Neural cell (in vitro differentiated cells): ENCODE measurements around the gene NECTIN2. TPM values are rescaled to one million over a fixed set of nuclear protein-coding genes. Genes with fewer than 3 reads are reported as not detected.
A peak's percentile ranks its signal among the peaks of the same experiment; 100 is the strongest.

Experiments used
- H2AFZ ChIP-seq: fragments of 200-600, 300-800 bp; sonication (generic), shearing (Covaris generic); 2 replicates; pipeline ENCODE4 v1.6.0; 2014; ENCODE audit warnings: low read depth, mild to moderate bottlenecking, antibody characterized with exemption, low read length, moderate library complexity
- H3F3A ChIP-seq: fragments of 200-600 bp; shearing (Covaris generic); 2 replicates; pipeline ENCODE4 v1.6.1; 2016; ENCODE audit warnings: mild to moderate bottlenecking, moderate library complexity, mixed read lengths, antibody characterized with exemption, low read length; ENCODE audit not compliant: insufficient read depth, poor library complexity, severe bottlenecking
- H3K27ac ChIP-seq: fragments of 200-600, 300-800 bp; sonication (generic), shearing (Covaris generic); 2 replicates; pipeline ENCODE4 v1.5.1; 2014; ENCODE audit warnings: mild to moderate bottlenecking, low read length, moderate library complexity
- H3K27me3 ChIP-seq: fragments of 300-800, 200-600 bp; sonication (generic), shearing (Covaris generic); 2 replicates; pipeline ENCODE4 v1.6.0; 2014; ENCODE audit warnings: mild to moderate bottlenecking, low read depth, low read length, moderate library complexity; ENCODE audit not compliant: insufficient read depth
- H3K36me3 ChIP-seq: fragments of 300-800, 200-600 bp; sonication (generic), shearing (Covaris generic); 2 replicates; pipeline ENCODE4 v1.5.1; 2014; ENCODE audit warnings: mild to moderate bottlenecking, antibody characterized with exemption, low read length, moderate library complexity; ENCODE audit not compliant: insufficient read depth
- H3K4me2 ChIP-seq: fragments of 300-800, 200-600 bp; sonication (generic), shearing (Covaris generic); 2 replicates; pipeline ENCODE4 v1.6.0; 2014; ENCODE audit warnings: mild to moderate bottlenecking, low read length
- H3K4me3 ChIP-seq: fragments of 300-800, 200-600 bp; sonication (generic), shearing (Covaris generic); 2 replicates; pipeline ENCODE4 v1.5.1; 2014; ENCODE audit warnings: mild to moderate bottlenecking, low read length, moderate library complexity
- H3K79me2 ChIP-seq: fragments of 200-600 bp; shearing (Covaris generic); replicated peaks from 2 replicates; pipeline ENCODE4 v1.6.0; 2014; ENCODE audit warnings: mild to moderate bottlenecking, low read length, moderate library complexity; ENCODE audit not compliant: insufficient read depth
- H3K9ac ChIP-seq: fragments of 300-800, 200-600 bp; sonication (generic), shearing (Covaris generic); 2 replicates; pipeline ENCODE4 v1.6.1; 2016; ENCODE audit warnings: mild to moderate bottlenecking, low read length, mixed read lengths
- H3K9me2 ChIP-seq: fragments of 200-600 bp; shearing (Covaris generic); 2 replicates; pipeline ENCODE4 v1.6.1; 2016; ENCODE audit warnings: mild to moderate bottlenecking, low read length, mixed read lengths; ENCODE audit not compliant: insufficient read depth
- H3K9me3 ChIP-seq: fragments of 200-600, 300-800 bp; sonication (generic), shearing (Covaris generic); 2 replicates; pipeline ENCODE4 v1.6.1; 2016; ENCODE audit warnings: mild to moderate bottlenecking, mixed run types, low read length, moderate library complexity, mixed read lengths
- H4K20me1 ChIP-seq: fragments of 200-600 bp; shearing (Covaris generic); 2 replicates; pipeline ENCODE4 v1.6.1; 2016; ENCODE audit warnings: mild to moderate bottlenecking, mixed run types; ENCODE audit not compliant: insufficient read depth
- EP300 ChIP-seq: fragments of 450-650 bp; conservative IDR thresholded peaks from 2 replicates; pipeline ENCODE4 v1.6.1; 2014; ENCODE audit warnings: antibody characterized with exemption, mild to moderate bottlenecking, moderate library complexity; ENCODE audit not compliant: poor library complexity, severe bottlenecking
- MXI1 ChIP-seq: fragments of 450-650 bp; conservative IDR thresholded peaks from 2 replicates; pipeline ENCODE4 v1.6.1; 2014; ENCODE audit warnings: antibody characterized with exemption, mild to moderate bottlenecking; ENCODE audit not compliant: poor library complexity, severe bottlenecking
- POLR2AphosphoS5 ChIP-seq: IDR thresholded peaks from 2 replicates; pipeline ENCODE4 v1.6.1; 2012
- RAD21 ChIP-seq: fragments of 450-650 bp; conservative IDR thresholded peaks from 2 replicates; pipeline ENCODE4 v1.6.1; 2014; ENCODE audit warnings: antibody characterized with exemption, mild to moderate bottlenecking, moderate library complexity
- SMC3 ChIP-seq: fragments of 450-650 bp; conservative IDR thresholded peaks from 2 replicates; pipeline ENCODE4 v1.6.1; 2014; ENCODE audit warnings: antibody characterized with exemption, mild to moderate bottlenecking, moderate library complexity; ENCODE audit not compliant: poor library complexity
- TAF1 ChIP-seq: IDR thresholded peaks from 2 replicates; pipeline ENCODE4 v1.6.1; 2012; ENCODE audit warnings: low read depth
- polyA plus RNA-seq: library from polyadenylated mRNA; depleted of rRNA; stranded (reverse); fragments of >200 nt; gene quantifications from 2 replicates; pipeline ENCODE4 v1.2.3, GENCODE V29; 2014
- TF ChIP-seq, protein P1 (sequence below): fragments of 450-650 bp; IDR thresholded peaks from 2 replicates; pipeline ENCODE4 v1.5.1; 2014; ENCODE audit warnings: antibody characterized with exemption, mild to moderate bottlenecking, moderate library complexity; ENCODE audit not compliant: poor library complexity, severe bottlenecking
- TF ChIP-seq, protein P2 (sequence below): IDR thresholded peaks from 2 replicates; pipeline ENCODE4 v1.6.1; 2012; ENCODE audit warnings: borderline replicate concordance

NECTIN2 gene
- polyA plus RNA-seq, 1 donor from 2014 or later, result 33.2 TPM

GRCh38 chr19:44847144-44848035 is 1.3 kb downstream of the NECTIN2 start:
- peak overlapping the region; percentile 45 for H2AFZ ChIP-seq

DNA sequence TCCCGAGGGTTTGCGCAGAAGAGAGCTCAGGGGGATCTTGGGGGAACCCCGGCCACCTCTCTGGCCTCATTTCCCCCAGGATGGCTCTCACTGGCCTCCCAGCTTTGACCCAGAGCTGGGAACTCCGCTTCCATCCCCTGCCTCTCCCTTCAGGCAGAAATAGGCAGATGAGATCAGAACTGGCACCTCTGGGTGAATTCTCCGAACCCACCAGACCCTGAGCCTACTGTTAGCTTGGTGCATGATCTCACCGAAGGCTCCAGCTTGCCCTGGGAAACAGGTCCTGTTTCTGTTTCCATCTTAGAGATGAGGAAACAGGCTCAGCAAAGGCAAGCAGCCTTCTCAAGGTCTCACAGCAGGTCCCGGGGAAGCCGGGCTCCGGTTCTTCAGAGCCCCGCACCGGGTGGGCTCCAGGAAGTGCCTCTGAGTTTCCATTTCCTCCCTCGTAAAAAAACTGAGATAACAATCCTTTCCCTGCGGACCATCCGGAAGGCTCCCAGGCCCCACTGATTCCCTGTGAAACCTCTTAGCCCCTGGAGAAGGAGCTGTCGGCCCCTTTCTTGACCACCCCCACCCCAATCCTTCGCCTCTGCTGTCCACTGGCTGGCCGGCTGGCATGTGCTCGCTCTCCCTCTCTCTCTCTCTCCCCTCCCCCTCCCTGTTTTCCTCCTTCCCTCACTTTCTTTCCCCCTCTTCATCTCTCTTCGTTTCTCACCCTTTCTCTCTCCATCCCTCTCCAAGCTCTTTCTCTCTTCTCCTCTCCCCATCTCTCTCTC is 2.1 kb downstream of the NECTIN2 start:
- no peaks in the 10 kb centered on the region for H3F3A ChIP-seq
- no peaks in the 10 kb centered on the region for H3K36me3 ChIP-seq
- peak overlapping the region; percentile 27 for H2AFZ ChIP-seq
- TF ChIP-seq MXI1 (no peak), SMC3 (no peak), RAD21 (no peak), POLR2AphosphoS5 (no peak), TAF1 (no peak), EP300 (no peak)
- TF ChIP-seq, protein P1, sequence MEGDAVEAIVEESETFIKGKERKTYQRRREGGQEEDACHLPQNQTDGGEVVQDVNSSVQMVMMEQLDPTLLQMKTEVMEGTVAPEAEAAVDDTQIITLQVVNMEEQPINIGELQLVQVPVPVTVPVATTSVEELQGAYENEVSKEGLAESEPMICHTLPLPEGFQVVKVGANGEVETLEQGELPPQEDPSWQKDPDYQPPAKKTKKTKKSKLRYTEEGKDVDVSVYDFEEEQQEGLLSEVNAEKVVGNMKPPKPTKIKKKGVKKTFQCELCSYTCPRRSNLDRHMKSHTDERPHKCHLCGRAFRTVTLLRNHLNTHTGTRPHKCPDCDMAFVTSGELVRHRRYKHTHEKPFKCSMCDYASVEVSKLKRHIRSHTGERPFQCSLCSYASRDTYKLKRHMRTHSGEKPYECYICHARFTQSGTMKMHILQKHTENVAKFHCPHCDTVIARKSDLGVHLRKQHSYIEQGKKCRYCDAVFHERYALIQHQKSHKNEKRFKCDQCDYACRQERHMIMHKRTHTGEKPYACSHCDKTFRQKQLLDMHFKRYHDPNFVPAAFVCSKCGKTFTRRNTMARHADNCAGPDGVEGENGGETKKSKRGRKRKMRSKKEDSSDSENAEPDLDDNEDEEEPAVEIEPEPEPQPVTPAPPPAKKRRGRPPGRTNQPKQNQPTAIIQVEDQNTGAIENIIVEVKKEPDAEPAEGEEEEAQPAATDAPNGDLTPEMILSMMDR, result no peak
- peak overlapping the region; percentile 94 for H3K4me3 ChIP-seq
- peak overlapping the region; percentile 33 for H3K27ac ChIP-seq
- H3K9me3 ChIP-seq, result no peaks in the 10 kb centered on the region
- H3K79me2 ChIP-seq, result peaks cover 34% of the 10 kb centered on the region
- no peaks in the 10 kb centered on the region for H3K9me2 ChIP-seq
- H3K9ac ChIP-seq, result peak overlapping the region; percentile 95
- H4K20me1 ChIP-seq, result no peaks in the 10 kb centered on the region
- peak overlapping the region; percentile 90 for H3K4me2 ChIP-seq
- no peaks in the 10 kb centered on the region for H3K27me3 ChIP-seq

More at GRCh38 chr19:44847144-44848035, 1.3 kb downstream of the NECTIN2 start:
- Histone ChIP-seq H3K4me3 (peak overlapping the region; percentile 94), H3K27ac (peak overlapping the region; percentile 33), H4K20me1 (no peaks in the 10 kb centered on the region), H3K79me2 (peaks cover 32% of the 10 kb centered on the region), H3K9me3 (no peaks in the 10 kb centered on the region), H3F3A (no peaks in the 10 kb centered on the region), H3K4me2 (peak overlapping the region; percentile 90), H3K9ac (peak overlapping the region; percentile 95), H3K9me2 (no peaks in the 10 kb centered on the region), H3K27me3 (no peaks in the 10 kb centered on the region), H3K36me3 (no peaks in the 10 kb centered on the region)
- TF ChIP-seq, protein P2, sequence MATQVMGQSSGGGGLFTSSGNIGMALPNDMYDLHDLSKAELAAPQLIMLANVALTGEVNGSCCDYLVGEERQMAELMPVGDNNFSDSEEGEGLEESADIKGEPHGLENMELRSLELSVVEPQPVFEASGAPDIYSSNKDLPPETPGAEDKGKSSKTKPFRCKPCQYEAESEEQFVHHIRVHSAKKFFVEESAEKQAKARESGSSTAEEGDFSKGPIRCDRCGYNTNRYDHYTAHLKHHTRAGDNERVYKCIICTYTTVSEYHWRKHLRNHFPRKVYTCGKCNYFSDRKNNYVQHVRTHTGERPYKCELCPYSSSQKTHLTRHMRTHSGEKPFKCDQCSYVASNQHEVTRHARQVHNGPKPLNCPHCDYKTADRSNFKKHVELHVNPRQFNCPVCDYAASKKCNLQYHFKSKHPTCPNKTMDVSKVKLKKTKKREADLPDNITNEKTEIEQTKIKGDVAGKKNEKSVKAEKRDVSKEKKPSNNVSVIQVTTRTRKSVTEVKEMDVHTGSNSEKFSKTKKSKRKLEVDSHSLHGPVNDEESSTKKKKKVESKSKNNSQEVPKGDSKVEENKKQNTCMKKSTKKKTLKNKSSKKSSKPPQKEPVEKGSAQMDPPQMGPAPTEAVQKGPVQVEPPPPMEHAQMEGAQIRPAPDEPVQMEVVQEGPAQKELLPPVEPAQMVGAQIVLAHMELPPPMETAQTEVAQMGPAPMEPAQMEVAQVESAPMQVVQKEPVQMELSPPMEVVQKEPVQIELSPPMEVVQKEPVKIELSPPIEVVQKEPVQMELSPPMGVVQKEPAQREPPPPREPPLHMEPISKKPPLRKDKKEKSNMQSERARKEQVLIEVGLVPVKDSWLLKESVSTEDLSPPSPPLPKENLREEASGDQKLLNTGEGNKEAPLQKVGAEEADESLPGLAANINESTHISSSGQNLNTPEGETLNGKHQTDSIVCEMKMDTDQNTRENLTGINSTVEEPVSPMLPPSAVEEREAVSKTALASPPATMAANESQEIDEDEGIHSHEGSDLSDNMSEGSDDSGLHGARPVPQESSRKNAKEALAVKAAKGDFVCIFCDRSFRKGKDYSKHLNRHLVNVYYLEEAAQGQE, result peak; percentile 23
- no peak for TF ChIP-seq RAD21
